Adrenal gland (tissue), 12 donors: Measurements from ENCODE around the gene SELPLG. TPM values are rescaled to one million over a fixed set of nuclear protein-coding genes. Genes with fewer than 3 reads are reported as not detected.

Experiments
- DNase-seq, 7 donors: peaks; one replicate each; pipeline ENCODE4 v3.0.0-alpha.2; 2019 to 2020
- H3K27ac ChIP-seq, 5 donors: fragments of 200-600 bp; sonication (generic) in 4 of 5; 1 replicate in 3 of 5; 2 replicates in 2 of 5; pipeline versions ENCODE4 v1.5.1 to v1.8.0; 2016 to 2020; ENCODE audit warnings: mild to moderate bottlenecking in 1 of 5
- H3K27me3 ChIP-seq: fragments of 200-600 bp; 2 replicates; pipeline ENCODE4 v1.8.0; 2021
- H3K36me3 ChIP-seq, 2 donors: fragments of 200-600 bp; replicated peaks in 1 of 2; 1 replicate in 1 of 2; 2 replicates in 1 of 2; pipeline versions ENCODE4 v1.5.1 to v1.8.0; 2018 to 2022
- H3K4me1 ChIP-seq, 2 donors: fragments of 200-600 bp; replicated peaks in 1 of 2; 1 replicate in 1 of 2; 2 replicates in 1 of 2; pipeline versions ENCODE4 v1.5.1 to v1.8.0; 2018 to 2021
- H3K4me3 ChIP-seq, 4 donors: fragments of 200-600 bp; sonication (generic) in 3 of 4; one replicate each; pipeline ENCODE4 v1.5.1; 2016 to 2018
- H3K9me3 ChIP-seq, 3 donors: fragments of 200-600 bp; sonication (generic) in 1 of 3; replicated peaks in 1 of 3; 1 replicate in 2 of 3; 2 replicates in 1 of 3; pipeline versions ENCODE4 v1.5.1 to v1.8.0; 2016 to 2021
- POLR2A ChIP-seq, 2 donors: fragments of 450-650 bp; IDR thresholded peaks; one replicate each; pipeline ENCODE4 v1.6.1; 2017; ENCODE audit warnings: antibody characterized with exemption in 2 of 2, mild to moderate bottlenecking in 2 of 2, moderate library complexity in 1 of 2
- WGBS, 4 donors: extraction: QIAGEN DNeasy Blood & Tissue Kit in 2 of 4; methylation state at CpG; one replicate each; pipeline versions ENCODE4 v1.1.5 to v1.1.7; 2013 to 2017; 5-methylcytosine and 5-hydroxymethylcytosine counted together
- intact Hi-C, 2 donors: fragments of 100-400 bp; cut with DNase I; formaldehyde crosslinking; loops; one replicate each; pipeline versions ENCODE4 v1.14.1 to v1.15.0; 2022 to 2023
- polyA plus RNA-seq, 3 donors: library from polyadenylated mRNA; stranded (reverse); fragments of 200-250 nt in 2 of 3; fragments of 350-450 nt in 1 of 3; fragmentation: Illumina TruSeq in 1 of 3; extraction: RNeasy Lipid Tissue Mini Kit (QIAGEN cat#74804) in 1 of 3; gene quantifications; one replicate each; pipeline ENCODE4 v1.2.3, GENCODE V29; 2013 to 2014
- total RNA-seq, 9 donors: library from RNA; depleted of rRNA in 4 of 9; stranded (reverse); fragments of >200 nt in 4 of 9; fragments of 120-200 nt in 1 of 9; fragmentation: NEBNext Ultra II Directional in 1 of 9; extraction: Animal tissue kit (Norgen Biotek cat#: 25700) in 1 of 9; gene quantifications; one replicate each; pipeline versions ENCODE4 v1.1.0 to v1.2.4, GENCODE V29; 2013 to 2023
- TF ChIP-seq, protein P1 (sequence below), 6 experiments: fragments of 450-650 bp in 4 of 6; fragments of 200-600 bp in 2 of 6; sonication (generic) in 1 of 6; IDR thresholded peaks; 1 replicate in 5 of 6; 2 replicates in 1 of 6; pipeline versions ENCODE4 v1.5.1 to v1.8.0; 2016 to 2021; ENCODE audit warnings: antibody characterized with exemption in 6 of 6, mild to moderate bottlenecking in 2 of 6, moderate library complexity in 1 of 6
- donor health status: healthy with polysubstance abuse.
- donor health status: Bipolar disorder and iron deficiency.
- donor health status: DM: yes; HTN: yes; CAD: no.
- donor health status: DM: no; HTN: no; CAD: no.
- donor health status: DM: no; HTN: no; CAD: no.
- donor health status: DM: yes; HTN: yes; CAD: no.

SELPLG gene
- total and polyA plus RNA-seq, 12 donors, result 1.5 to 46.1 (median 14.3) TPM

DNA sequence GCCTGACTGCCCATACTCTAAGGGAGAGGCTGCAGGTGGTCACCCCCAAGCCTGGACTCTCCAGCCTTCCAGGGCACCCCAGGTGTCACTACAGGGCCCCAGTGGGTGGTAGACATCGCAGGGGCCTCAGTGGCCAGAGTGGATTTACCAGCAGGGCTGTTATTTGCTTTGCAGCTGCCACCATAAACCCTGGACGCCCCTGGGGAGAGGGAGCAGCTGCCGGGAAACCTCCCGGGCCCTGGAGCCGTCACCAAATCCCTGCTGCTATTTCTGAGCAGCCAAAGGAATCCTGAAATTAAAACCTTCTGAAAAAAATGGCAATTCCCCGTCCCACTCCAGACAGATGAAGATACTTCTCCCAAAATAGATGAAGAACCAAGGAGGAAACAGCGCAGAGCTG lies 49.7 kb downstream of the SELPLG start:
- no peak for DNase-seq
- Histone ChIP-seq H3K27me3 (no peaks in the 10 kb centered on the region), H3K27ac (peak overlapping the region in 1 of 5 donors; percentile 20), H3K4me3 (no peak overlapping the region), H3K36me3 (no peaks in the 10 kb centered on the region), H3K9me3 (no peaks in the 10 kb centered on the region), H3K4me1 (no peaks in the 10 kb centered on the region)
- WGBS, 4 donors, result 69 to 74% (median 73%) methylated on average over 7 of the region's 7 CpGs
- TF ChIP-seq, protein P1, sequence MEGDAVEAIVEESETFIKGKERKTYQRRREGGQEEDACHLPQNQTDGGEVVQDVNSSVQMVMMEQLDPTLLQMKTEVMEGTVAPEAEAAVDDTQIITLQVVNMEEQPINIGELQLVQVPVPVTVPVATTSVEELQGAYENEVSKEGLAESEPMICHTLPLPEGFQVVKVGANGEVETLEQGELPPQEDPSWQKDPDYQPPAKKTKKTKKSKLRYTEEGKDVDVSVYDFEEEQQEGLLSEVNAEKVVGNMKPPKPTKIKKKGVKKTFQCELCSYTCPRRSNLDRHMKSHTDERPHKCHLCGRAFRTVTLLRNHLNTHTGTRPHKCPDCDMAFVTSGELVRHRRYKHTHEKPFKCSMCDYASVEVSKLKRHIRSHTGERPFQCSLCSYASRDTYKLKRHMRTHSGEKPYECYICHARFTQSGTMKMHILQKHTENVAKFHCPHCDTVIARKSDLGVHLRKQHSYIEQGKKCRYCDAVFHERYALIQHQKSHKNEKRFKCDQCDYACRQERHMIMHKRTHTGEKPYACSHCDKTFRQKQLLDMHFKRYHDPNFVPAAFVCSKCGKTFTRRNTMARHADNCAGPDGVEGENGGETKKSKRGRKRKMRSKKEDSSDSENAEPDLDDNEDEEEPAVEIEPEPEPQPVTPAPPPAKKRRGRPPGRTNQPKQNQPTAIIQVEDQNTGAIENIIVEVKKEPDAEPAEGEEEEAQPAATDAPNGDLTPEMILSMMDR (IDR thresholded peaks at IDR 0.05), result no peak
- TF ChIP-seq POLR2A (IDR thresholded peaks at IDR 0.05), result no peak
- intact Hi-C loops, result no loop called here

DNA sequence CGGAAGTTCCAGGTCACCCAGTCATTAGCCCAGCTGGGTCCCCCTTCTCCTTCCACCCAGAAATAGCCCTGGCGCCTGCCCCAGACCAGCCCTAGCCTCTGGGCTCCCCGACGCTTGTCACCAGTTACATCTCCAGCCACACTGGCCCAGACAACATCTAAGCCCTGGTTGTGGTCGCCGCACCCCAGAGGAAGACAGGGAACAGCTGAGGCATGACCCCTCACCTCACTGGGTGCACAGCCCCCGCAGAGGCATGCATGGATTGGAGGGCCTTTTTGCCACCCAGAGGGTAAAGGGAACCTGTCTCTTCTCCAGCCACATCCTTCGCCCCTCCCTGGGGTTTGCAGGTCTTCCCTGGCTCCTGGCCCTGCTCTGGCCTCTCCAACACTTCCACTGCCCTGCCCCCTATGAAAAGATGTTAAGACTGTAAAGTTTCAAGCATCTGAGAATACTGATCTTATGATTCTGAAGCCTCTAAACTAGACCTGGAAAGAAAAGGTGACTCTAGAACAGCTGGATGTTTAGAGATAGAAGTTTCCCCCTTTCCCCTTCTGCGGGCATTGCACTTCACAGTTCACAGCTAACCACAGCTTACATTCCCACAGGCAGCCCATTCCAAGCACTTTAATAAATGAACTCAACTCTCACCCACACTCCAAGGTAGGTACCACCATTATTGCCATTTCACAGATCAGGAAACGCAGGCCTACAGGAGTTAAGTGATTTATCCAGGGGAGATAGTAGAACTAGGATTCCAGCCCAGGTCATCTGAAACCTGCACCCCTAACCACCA lies 50.5 kb downstream of the SELPLG start:
- Histone ChIP-seq H3K36me3 (no peaks in the 10 kb centered on the region), H3K27me3 (no peaks in the 10 kb centered on the region), H3K27ac (peak overlapping the region in 1 of 5 donors; percentile 20), H3K4me1 (no peaks in the 10 kb centered on the region), H3K4me3 (no peak overlapping the region), H3K9me3 (no peaks in the 10 kb centered on the region)
- no peak for DNase-seq
- WGBS, 4 donors, result 81 to 91% (median 84%) methylated on average over 10 of the region's 10 CpGs
- intact Hi-C loops, result no loop called here
- no peak for TF ChIP-seq POLR2A (IDR thresholded peaks at IDR 0.05)

DNA sequence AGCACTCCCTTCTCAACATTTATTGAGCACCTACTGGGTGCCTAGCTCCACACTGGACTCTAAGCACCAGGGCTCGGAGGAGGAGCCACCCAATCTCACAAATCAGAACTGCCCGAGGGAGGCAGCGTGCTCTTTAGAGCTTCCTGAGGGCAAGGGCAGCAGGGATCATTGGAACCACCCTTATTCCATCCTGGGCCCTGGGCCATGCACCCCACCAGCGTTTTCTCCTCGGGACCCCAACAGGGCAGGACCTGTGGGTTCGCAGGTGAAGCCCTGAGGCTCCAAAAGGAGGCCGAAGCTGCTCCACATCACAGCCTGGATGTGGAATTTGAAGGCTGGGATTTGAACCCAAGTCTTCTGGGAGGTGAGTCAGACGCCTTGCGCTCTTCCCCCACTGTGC lies 51.2 kb downstream of the SELPLG start:
- no peaks in the 10 kb centered on the region for H3K36me3 ChIP-seq
- H3K27ac ChIP-seq, result peak overlapping the region in 1 of 5 donors; percentile 22
- no peaks in the 10 kb centered on the region for H3K4me1 ChIP-seq
- intact Hi-C loops, result no loop called here
- H3K27me3 ChIP-seq, result no peaks in the 10 kb centered on the region
- WGBS, 4 donors, result 81 to 86% (median 83%) methylated on average over 6 to 9 of the region's 9 CpGs
- H3K4me3 ChIP-seq, result no peak overlapping the region
- no peaks in the 10 kb centered on the region for H3K9me3 ChIP-seq
- TF ChIP-seq, protein P1 (IDR thresholded peaks at IDR 0.05), result no peak
- no peak for TF ChIP-seq POLR2A (IDR thresholded peaks at IDR 0.05)
- DNase-seq, result peak in 1 of 7 donors; percentile 11

DNA sequence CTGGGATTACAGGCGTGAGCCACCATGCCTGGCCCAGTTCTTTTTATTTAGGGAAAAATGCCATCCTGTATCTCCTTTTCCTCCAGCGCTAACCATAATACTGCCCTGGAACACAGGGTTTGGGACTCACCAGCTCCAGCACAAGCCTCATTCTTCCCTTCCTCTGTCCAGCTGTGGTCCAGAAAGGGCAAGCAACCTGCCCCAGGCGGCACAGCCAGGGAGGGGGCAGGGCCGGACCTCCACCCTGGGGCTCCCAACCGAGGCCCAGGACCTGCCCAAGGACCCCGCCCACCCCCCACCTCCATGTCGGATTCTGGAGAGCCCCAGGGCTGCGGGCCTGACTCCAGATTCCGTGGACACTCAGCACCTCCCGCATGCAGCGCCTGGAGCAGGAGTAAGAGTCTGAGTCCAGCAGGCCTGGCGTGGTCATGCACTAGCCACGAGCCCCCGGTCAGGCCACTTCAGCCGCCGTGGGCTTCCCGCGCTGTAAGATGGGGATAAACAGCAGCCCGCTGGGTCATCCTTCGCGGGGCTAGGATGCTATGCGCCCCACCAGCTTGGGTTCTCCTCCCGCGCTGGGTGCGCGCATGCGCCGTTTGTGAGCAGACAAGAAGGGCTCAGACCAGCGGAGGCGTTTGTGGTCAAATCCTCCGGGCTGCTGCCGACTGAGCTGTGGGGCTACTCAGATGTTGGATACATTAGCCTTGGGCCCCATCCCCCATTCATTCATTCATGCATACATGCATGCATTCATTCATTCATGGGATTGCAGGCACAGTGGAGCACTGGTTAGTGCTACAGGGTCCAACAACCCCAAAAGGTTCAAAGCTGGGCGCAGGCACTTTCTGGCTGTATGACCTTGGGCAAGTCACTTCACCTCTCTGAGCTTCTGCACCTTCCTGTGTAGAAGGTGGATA lies 52.1 kb downstream of the SELPLG start:
- peak overlapping the region in 1 of 5 donors; percentile 43 for H3K27ac ChIP-seq
- H3K9me3 ChIP-seq, result no peaks in the 10 kb centered on the region
- H3K27me3 ChIP-seq, result no peaks in the 10 kb centered on the region
- TF ChIP-seq POLR2A (IDR thresholded peaks at IDR 0.05), result no peak
- TF ChIP-seq, protein P1 (IDR thresholded peaks at IDR 0.05), result no peak
- no peaks in the 10 kb centered on the region for H3K36me3 ChIP-seq
- 85 to 89% (median 87%) methylated on average over 27 to 33 of the region's 33 CpGs for WGBS, 4 donors
- H3K4me1 ChIP-seq, result no peaks in the 10 kb centered on the region
- peak in 1 of 7 donors; percentile 12 for DNase-seq
- intact Hi-C loops, result no loop called here
- H3K4me3 ChIP-seq, result no peak overlapping the region
